GM12865 (cell line): Measurements from ENCODE around the gene FGFR1OP2.

Source experiments
- DNase-seq: peaks from one replicate; pipeline ENCODE4 v3.0.0; 2010; ENCODE audit warnings: low read depth
- H3K4me3 ChIP-seq: 2 replicates; pipeline ENCODE4 v1.5.1; 2011; ENCODE audit warnings: mild to moderate bottlenecking, low read depth, low read length, control low read depth
- TF ChIP-seq, protein P1 (sequence below): IDR thresholded peaks from 2 replicates; pipeline ENCODE4 v1.5.1; 2011; ENCODE audit warnings: low read length, control low read depth, low read depth, inconsistent platforms; ENCODE audit not compliant: insufficient read depth; ENCODE audit errors: missing control alignments

FGFR1OP2 gene

DNA sequence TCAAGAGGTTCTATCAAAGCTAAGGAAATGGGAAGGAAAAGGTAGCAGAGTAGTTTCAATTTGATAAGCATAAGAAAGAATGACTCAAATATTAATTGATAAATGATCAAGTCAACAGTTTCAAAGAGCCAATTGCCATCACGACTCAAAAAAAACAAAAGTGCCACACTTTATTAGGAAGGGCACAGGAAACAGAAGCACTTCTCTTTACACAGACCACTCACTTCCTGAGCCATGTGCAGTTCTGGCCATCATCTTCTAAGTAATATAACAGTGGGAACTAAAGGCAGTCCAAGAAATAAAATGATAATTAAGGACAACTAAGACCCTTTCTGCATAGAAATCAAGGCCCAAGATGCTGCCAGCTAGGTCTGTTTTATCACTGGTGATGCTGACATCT, 62.7 kb downstream of the FGFR1OP2 start:
- TF ChIP-seq, protein P1, sequence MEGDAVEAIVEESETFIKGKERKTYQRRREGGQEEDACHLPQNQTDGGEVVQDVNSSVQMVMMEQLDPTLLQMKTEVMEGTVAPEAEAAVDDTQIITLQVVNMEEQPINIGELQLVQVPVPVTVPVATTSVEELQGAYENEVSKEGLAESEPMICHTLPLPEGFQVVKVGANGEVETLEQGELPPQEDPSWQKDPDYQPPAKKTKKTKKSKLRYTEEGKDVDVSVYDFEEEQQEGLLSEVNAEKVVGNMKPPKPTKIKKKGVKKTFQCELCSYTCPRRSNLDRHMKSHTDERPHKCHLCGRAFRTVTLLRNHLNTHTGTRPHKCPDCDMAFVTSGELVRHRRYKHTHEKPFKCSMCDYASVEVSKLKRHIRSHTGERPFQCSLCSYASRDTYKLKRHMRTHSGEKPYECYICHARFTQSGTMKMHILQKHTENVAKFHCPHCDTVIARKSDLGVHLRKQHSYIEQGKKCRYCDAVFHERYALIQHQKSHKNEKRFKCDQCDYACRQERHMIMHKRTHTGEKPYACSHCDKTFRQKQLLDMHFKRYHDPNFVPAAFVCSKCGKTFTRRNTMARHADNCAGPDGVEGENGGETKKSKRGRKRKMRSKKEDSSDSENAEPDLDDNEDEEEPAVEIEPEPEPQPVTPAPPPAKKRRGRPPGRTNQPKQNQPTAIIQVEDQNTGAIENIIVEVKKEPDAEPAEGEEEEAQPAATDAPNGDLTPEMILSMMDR: no peak
- no peak overlapping the region for H3K4me3 ChIP-seq
- DNase-seq: no peak

DNA sequence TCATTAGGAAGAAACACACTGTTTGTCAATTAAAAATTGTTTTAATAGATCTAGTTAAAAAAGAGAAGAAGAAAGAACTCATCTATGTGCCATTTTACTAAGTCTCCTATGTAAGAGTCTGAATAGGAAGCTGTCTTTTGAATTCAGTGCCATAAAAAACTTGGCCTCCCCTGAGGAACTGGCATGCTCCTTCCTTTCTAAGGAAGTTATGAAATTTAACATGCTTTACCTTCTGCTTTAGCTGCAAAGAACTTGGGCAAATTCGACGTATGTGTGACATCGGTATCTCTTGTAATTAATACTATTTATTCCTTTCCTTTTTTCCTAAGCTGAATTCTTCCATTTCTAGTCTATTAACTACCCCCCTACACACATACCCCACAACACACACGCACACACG, 63.4 kb downstream of the FGFR1OP2 start:
- no peak overlapping the region for H3K4me3 ChIP-seq
- TF ChIP-seq, protein P1: no peak
- no peak for DNase-seq

GRCh38 chr12:27002141-27002540, 63.9 kb downstream of the FGFR1OP2 start:
- TF ChIP-seq, protein P1: no peak
- H3K4me3 ChIP-seq: no peak overlapping the region
- no peak for DNase-seq

DNA sequence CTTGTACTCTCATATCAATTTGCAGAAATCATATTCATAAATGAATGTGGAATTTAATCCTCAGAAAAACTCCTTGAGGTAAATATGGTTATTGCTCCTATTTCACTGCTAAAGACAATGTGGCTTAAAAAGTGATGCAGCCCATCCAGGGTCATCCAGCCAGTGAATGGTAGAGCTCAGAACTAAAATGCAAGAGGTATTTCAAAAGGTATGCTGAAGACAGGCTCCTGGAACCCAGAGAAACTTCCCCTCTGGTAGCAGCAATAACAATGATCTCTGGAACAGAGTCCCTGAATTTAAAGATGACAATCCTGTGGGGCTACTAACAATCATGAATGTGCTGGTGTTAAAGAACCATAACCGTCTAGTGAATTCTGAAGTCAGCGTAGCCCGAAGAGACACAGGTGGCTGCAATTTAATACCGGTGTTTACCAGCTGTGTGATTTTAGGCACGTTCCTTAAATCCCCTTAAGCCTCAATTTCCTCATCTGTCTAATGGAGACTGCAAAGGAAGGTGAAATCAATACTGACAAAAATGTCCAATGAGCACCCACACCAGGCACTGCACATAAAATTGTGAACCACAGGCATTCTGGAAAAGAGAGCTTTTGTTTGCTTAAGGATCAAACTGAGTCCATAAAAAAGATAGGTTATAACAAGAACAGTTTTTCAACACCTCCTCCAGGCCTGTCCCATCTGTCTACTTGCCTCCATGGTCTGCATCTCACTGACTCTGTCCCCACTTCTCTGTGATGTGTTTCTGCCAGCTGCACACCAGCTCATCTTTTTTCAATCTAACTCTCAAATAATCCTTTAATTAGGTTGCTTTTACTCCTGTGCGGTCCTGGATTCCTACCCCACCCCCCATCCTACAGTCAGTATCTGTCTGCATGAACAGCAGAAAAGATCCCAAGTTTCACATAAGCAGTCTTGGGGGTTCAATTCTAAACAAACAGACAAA, 65.4 kb downstream of the FGFR1OP2 start:
- DNase-seq: no peak
- H3K4me3 ChIP-seq: no peak overlapping the region
- TF ChIP-seq, protein P1: no peak

DNA sequence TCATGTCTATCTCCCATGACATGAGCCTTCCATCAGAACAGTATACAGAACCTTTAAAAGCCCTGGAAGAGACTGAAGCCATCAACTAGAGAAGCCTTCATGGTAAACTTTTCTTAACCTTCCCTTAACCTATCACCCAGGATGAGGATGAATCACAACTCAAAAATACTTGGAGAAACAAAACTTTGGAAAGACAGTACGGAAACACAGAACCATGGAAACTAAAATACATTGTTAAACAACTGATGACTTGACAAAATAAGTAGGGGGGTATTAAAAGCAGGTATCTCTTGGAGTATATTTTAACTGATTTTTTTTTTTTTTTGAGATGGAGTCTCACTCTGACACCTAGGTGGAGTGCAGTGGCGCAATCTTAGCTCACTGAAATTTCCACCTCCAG, 67.2 kb downstream of the FGFR1OP2 start:
- TF ChIP-seq, protein P1: no peak
- DNase-seq: no peak
- H3K4me3 ChIP-seq: no peak overlapping the region

GRCh38 chr12:27006797-27007467, 68.7 kb downstream of the FGFR1OP2 start:
- H3K4me3 ChIP-seq: no peak overlapping the region
- TF ChIP-seq, protein P1: no peak
- DNase-seq: no peak
